K562 (cell line): Measurements from ENCODE around the gene SPATA21. TPM values are rescaled to one million over a fixed set of nuclear protein-coding genes. Genes with fewer than 3 reads are reported as not detected.

Source experiments
- ATAC-seq: fragments of 200-7000 bp; cut with Tn5 transposase; 3 replicates; pipeline ENCODE4 v1.9.1; 2020; ENCODE audit warnings: moderate library complexity
- BruUV-seq: library from RNA; stranded (reverse); fragments of 400-500 nt; replicated peaks from 2 replicates; lab custom pipeline; 2021; lab: Mats Ljungman, UMichigan
- CTCF ChIA-PET: fragments of 300-600 bp; formaldehyde crosslinking; extraction: SDS; loops from one replicate; lab custom pipeline; 2021; ENCODE audit warnings: low intra/inter-chr PET ratio; lab: Yijun Ruan, JAX
- POLR2A ChIA-PET: fragments of 300-600, 350-650 bp; sonication (Branson Sonifier 250); formaldehyde crosslinking; extraction: SDS; loops from one replicate; lab custom pipeline; 2021; ENCODE audit warnings: antibody characterized with exemption, inconsistent platforms; lab: Yijun Ruan, JAX
- DNase-seq, 4 experiments: peaks; one replicate each; pipeline versions ENCODE4 v3.0.0 to v3.0.0-alpha.2; 2011 to 2018; ENCODE audit warnings: low spot score in 3 of 4, mixed read lengths in 3 of 4; ENCODE audit errors: extremely low read depth in 1 of 4
- FAIRE-seq: peaks from 2 replicates; lab custom pipeline; 2011; peaks lifted over from hg19 to GRCh38; lab: Jason Lieb, UNC
- H2AFZ ChIP-seq: 2 replicates; pipeline ENCODE4 v1.6.0; 2011; ENCODE audit warnings: low read depth, low read length, control low read depth, inconsistent platforms
- H3K27ac ChIP-seq: fragments of 200-600 bp; 3 replicates; pipeline ENCODE4 v1.8.0; 2011; ENCODE audit warnings: low read depth, mild to moderate bottlenecking, control low read depth, inconsistent platforms, low read length, moderate library complexity, mixed read lengths; ENCODE audit errors: extremely low read depth
- H3K27me3 ChIP-seq, 2 experiments: fragments of 300-600 bp in 1 of 2; 2 replicates in 1 of 2; 3 replicates in 1 of 2; pipeline versions ENCODE4 v1.6.0 to v1.8.0; 2011; ENCODE audit warnings: inconsistent platforms in 2 of 2, low read length in 2 of 2, mild to moderate bottlenecking in 1 of 2, mixed read lengths in 1 of 2, moderate library complexity in 1 of 2; ENCODE audit not compliant: control insufficient read depth in 2 of 2, insufficient read depth in 2 of 2
- H3K36me3 ChIP-seq: fragments of 300-600 bp; 3 replicates; pipeline ENCODE4 v1.8.0; 2011; ENCODE audit warnings: mild to moderate bottlenecking, low read length, inconsistent platforms; ENCODE audit not compliant: control insufficient read depth, insufficient read depth
- H3K4me1 ChIP-seq, 2 experiments: fragments of 200-600 bp in 1 of 2; replicated peaks in 1 of 2; 2 replicates in 1 of 2; 3 replicates in 1 of 2; pipeline versions ENCODE4 v1.5.1 to v1.8.0; 2011; ENCODE audit warnings: inconsistent platforms in 2 of 2, low read length in 2 of 2, mild to moderate bottlenecking in 1 of 2, mixed read lengths in 1 of 2, moderate library complexity in 1 of 2; ENCODE audit not compliant: control insufficient read depth in 2 of 2, insufficient read depth in 2 of 2
- H3K4me2 ChIP-seq: 2 replicates; pipeline ENCODE4 v1.6.1; 2011; ENCODE audit warnings: low read length, control low read depth, inconsistent platforms, mixed read lengths; ENCODE audit not compliant: insufficient read depth
- H3K4me3 ChIP-seq: fragments of 200-600 bp; sonication (generic), shearing (Covaris generic); 2 replicates; pipeline ENCODE4 v1.5.1; 2016; ENCODE audit warnings: control low read depth, inconsistent platforms
- H3K79me2 ChIP-seq: fragments of 200-600 bp; 3 replicates; pipeline ENCODE4 v1.8.0; 2011; ENCODE audit warnings: low read length, inconsistent platforms; ENCODE audit not compliant: control insufficient read depth, insufficient read depth
- H3K9ac ChIP-seq, 2 experiments: 2 replicates each; pipeline versions ENCODE4 v1.6.0 to v1.6.1; 2011; ENCODE audit warnings: low read depth in 2 of 2, low read length in 2 of 2, control low read depth in 1 of 2, inconsistent platforms in 1 of 2, mild to moderate bottlenecking in 1 of 2, mixed read lengths in 1 of 2; ENCODE audit not compliant: insufficient read depth in 1 of 2
- H3K9me1 ChIP-seq: one replicate; pipeline ENCODE4 v1.6.0; 2011; ENCODE audit warnings: inconsistent platforms, mild to moderate bottlenecking, low read length, moderate library complexity; ENCODE audit not compliant: control insufficient read depth, insufficient read depth
- H3K9me3 ChIP-seq: replicated peaks from 2 replicates; pipeline ENCODE4 v1.5.1; 2011; ENCODE audit warnings: low read depth, low read length, inconsistent platforms; ENCODE audit not compliant: control insufficient read depth, insufficient read depth
- H4K20me1 ChIP-seq: replicated peaks from 2 replicates; pipeline ENCODE4 v1.6.1; 2011; ENCODE audit warnings: low read length, inconsistent platforms, mixed read lengths; ENCODE audit not compliant: control insufficient read depth, insufficient read depth
- CEBPB ChIP-seq: fragments of 450-650 bp; IDR thresholded peaks from 2 replicates; pipeline ENCODE4 v1.6.1; 2016; ENCODE audit warnings: missing genetic modification characterization, missing compliant biosample characterization
- CEBPG ChIP-seq, 3 experiments: fragments of 200-800 bp in 1 of 3; sonication (Bioruptor generic) in 1 of 3; sonication (generic) in 1 of 3; formaldehyde crosslinking in 1 of 3; IDR thresholded peaks in 2 of 3; conservative IDR thresholded peaks in 1 of 3; 2 replicates each; pipeline versions ENCODE4 v1.6.1 to v1.8.0; 2016 to 2022; ENCODE audit warnings: missing compliant biosample characterization in 2 of 3, missing genetic modification characterization in 2 of 3, mild to moderate bottlenecking in 1 of 3, missing genetic modification reagents in 1 of 3
- KDM1A ChIP-seq, 2 experiments: fragments of 450-650 bp; IDR thresholded peaks; 2 replicates each; pipeline ENCODE4 v1.6.1; 2016; ENCODE audit warnings: mild to moderate bottlenecking in 2 of 2
- POLR2G ChIP-seq: fragments of 200-400 bp; formaldehyde crosslinking; IDR thresholded peaks from 2 replicates; pipeline ENCODE4 v1.6.1; 2017; ENCODE audit warnings: low read depth, mild to moderate bottlenecking, antibody characterized with exemption, low read length, moderate library complexity
- TRIM24 ChIP-seq, 2 experiments: fragments of 450-650 bp; IDR thresholded peaks; 2 replicates each; pipeline ENCODE4 v1.6.1; 2016
- ZNF766 ChIP-seq: fragments of 200-800 bp; sonication (Bioruptor generic); conservative IDR thresholded peaks from 2 replicates; pipeline ENCODE4 v1.6.1; 2016; ENCODE audit warnings: missing genetic modification characterization, missing compliant biosample characterization
- WGBS: fragments of 100-300 bp; shearing (Covaris generic); methylation state at CpG from one replicate; pipeline ENCODE4 v1.1.6; 2016; ENCODE audit warnings: low coverage, mixed read lengths; ENCODE audit not compliant: insufficient coverage; ENCODE audit errors: missing lambda C conversion rate; 5-methylcytosine and 5-hydroxymethylcytosine counted together
- in situ Hi-C: fragments of 300-500 bp; cut with MboI; formaldehyde crosslinking; loops from 4 replicates; pipeline ENCODE4 v1.15.0; 2018; ENCODE audit warnings: inconsistent platforms, mixed read lengths
- intact Hi-C: fragments of 100-400 bp; cut with micrococcal nuclease; formaldehyde crosslinking; loops from 2 replicates; pipeline ENCODE4 v1.14.2; 2022
- polyA plus RNA-seq, 8 experiments: library from polyadenylated mRNA; depleted of rRNA in 4 of 8; stranded (reverse) in 5 of 8; unstranded in 3 of 8; fragments of >200 nt; fragmentation: Nextera tagmentation in 2 of 8; fragmentation: Illumina TruSeq in 1 of 8; extraction: Ambion mirVana in 2 of 8; extraction: Trizol in 1 of 8; gene quantifications; 2 replicates each; pipeline versions ENCODE4 v1.2.1 to v1.2.3, GENCODE V29; 2011 to 2014; ENCODE audit warnings: inconsistent platforms in 1 of 8, missing spikeins in 1 of 8
- total RNA-seq, 7 experiments: library from RNA; depleted of rRNA in 6 of 7; stranded (reverse); fragments of >200 nt in 6 of 7; fragmentation: Illumina TruSeq in 2 of 7; extraction: Trizol in 2 of 7; gene quantifications; 2 replicates each; pipeline versions ENCODE4 v1.2.1 to v1.2.3, GENCODE V29; 2011 to 2021; ENCODE audit warnings: low replicate concordance in 1 of 7

Gene SPATA21
- total and polyA plus RNA-seq, 9 of the 15 experiments (the other 6 are each of a cell fraction or from before 2014, with no cell fraction given), result 0.10 to 0.36 (median 0.13) TPM; not detected in 3

GRCh38 chr1:16438924-16439323, 1.7 kb upstream of the SPATA21 start:
- 72% methylated on average over 2 of the region's 2 CpGs for WGBS
- ChIA-PET POLR2A (interaction anchor here (0.9 to 3.0 kb wide), 3 partner anchors 8 to 37 kb away, joined by 3 to 15 read pairs (median 10); no protein-coding TSS in a partner anchor), CTCF (no interaction called here)
- Histone ChIP-seq H3K4me3 (no peak overlapping the region), H3K27me3 (no peaks in the 10 kb centered on the region), H3K4me1 (peaks cover 25 to 32% of the 10 kb centered on the region in 2 experiments), H3K27ac (no peak overlapping the region), H3K9ac (no peak overlapping the region), H2AFZ (peak overlapping the region; percentile 99; the same call in 1 of the 2 replicates), H3K9me3 (no peaks in the 10 kb centered on the region), H4K20me1 (no peaks in the 10 kb centered on the region; the same call in 1 of the 2 replicates), H3K9me1 (no peaks in the 10 kb centered on the region), H3K4me2 (no peak overlapping the region), H3K36me3 (peaks cover 20% of the 10 kb centered on the region; the same call in 2 of the 3 replicates), H3K79me2 (peaks cover 34% of the 10 kb centered on the region)
- ATAC-seq (no peak), FAIRE-seq (no peak), DNase-seq (no peak)
- intact Hi-C loops, result no loop called here
- in situ Hi-C loops, result loop anchor here (25.0 kb wide), 1 partner anchor 423 kb away; no protein-coding TSS in a partner anchor
- no TSS peak for BruUV-seq
- TF ChIP-seq CEBPB (tag) (peak; percentile 76), POLR2G (no peak), ZNF766 (no peak), TRIM24 (IDR thresholded peaks at IDR 0.05) (0 out of 4 replicates have a peak, but pooled peaks of 1 of the 2 experiments have one; percentile 6), CEBPG (CRISPR knock-in tag; IDR thresholded peaks at IDR 0.05) (no peak), CEBPG (tag; conservative IDR thresholded peaks at IDR 0.05 in 1 of 2, IDR thresholded peaks at IDR 0.05 in 1 of 2) (peak; percentile 29 to 48; a peak in 2 of 4 replicates), KDM1A (IDR thresholded peaks at IDR 0.05) (0 out of 4 replicates have a peak, but pooled peaks of 1 of the 2 experiments have one; percentile 13)
